ENCODE results near the gene ADIPOR2. TPM values are rescaled to one million over a fixed set of nuclear protein-coding genes. Genes with fewer than 3 reads are reported as not detected.
A peak's percentile ranks its signal among the peaks of the same experiment; 100 is the strongest.

ADIPOR2 gene
- total and polyA plus RNA-seq, 4 donors = 26.6 to 68.3 (median 41.7) TPM

DNA sequence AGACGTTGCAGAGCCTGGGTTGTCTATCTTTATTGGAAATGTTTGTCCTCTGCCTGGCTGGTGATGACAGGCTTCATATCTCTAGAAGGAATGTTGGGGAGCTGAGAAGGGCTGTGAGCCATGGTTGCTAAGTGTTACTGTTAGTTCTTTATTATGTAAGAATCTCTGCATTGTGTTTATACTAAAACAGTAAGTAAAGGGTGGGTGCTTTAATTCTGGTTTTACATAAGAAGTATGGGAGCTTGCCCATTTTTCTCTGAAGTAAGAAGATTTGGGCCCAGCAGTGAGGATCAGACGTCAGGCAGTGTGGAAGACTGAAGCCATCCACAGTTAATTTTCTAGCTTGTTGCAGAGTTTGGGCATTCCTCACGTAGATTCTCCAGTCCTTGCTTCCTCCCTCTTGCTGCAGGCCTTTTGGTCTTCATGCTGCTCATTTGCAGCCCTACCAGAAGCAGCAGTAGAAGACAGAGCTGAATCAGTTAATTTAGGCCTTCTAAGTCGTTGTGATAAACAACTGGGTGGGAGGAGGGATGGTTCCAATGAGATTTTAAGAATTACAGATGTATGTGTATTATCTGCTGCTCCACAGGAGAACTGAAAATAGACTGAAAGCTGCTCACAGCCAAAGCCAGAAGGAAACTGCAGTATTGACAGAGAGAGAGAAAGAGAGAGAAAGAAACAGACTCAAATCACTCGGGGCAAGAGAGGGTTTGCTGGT is 40.5 kb upstream of the ADIPOR2 start (continued):
- TF ChIP-seq CTCF (IDR thresholded peaks at IDR 0.05; ENCODE audit: low read depth, low read length, missing input control) = no peak

GRCh38 chr12:1650978-1651361 is 39.9 kb upstream of the ADIPOR2 start:
- no peak overlapping the region for H3K4me3 ChIP-seq (ENCODE audit: low read depth in 1 of 3, low read length in 3 of 3)
- peak overlapping the region in 1 of 2 donors; percentile 11 for H3K27ac ChIP-seq (ENCODE audit: low read depth in 1 of 2, low read length in 2 of 2)
- H3K36me3 ChIP-seq (ENCODE audit: control insufficient read depth in 4 of 4, insufficient read depth in 3 of 4, low read depth in 1 of 4, low read length in 3 of 4) = peaks cover 0 to 4% (median 0%) of the 10 kb centered on the region in 4 donors
- DNase-seq (ENCODE audit: low spot score) = no peak
- H3K9ac ChIP-seq (ENCODE audit: low read depth in 1 of 2, low read length in 2 of 2) = no peak overlapping the region
- peaks cover 0 to 16% (median 15%) of the 10 kb centered on the region in 4 donors for H3K4me1 ChIP-seq (ENCODE audit: control insufficient read depth in 4 of 4, insufficient read depth in 4 of 4, low read length in 3 of 4)
- H3K9me3 ChIP-seq (ENCODE audit: control insufficient read depth in 4 of 4, low read length in 3 of 4) = no peaks in the 10 kb centered on the region
- 34% methylated on average over 6 of the region's 6 CpGs for WGBS
- TF ChIP-seq FOXA1 (IDR thresholded peaks at IDR 0.05) = no peak
- TF ChIP-seq RAD21 (IDR thresholded peaks at IDR 0.05) = no peak
- no peak for TF ChIP-seq YY1 (IDR thresholded peaks at IDR 0.05)
- TF ChIP-seq ZBTB33 (IDR thresholded peaks at IDR 0.05) = no peak
- no peaks in the 10 kb centered on the region for H3K27me3 ChIP-seq (ENCODE audit: control insufficient read depth in 4 of 4, insufficient read depth in 4 of 4, low read length in 3 of 4)

GRCh38 chr12:1651946-1652345 is 38.9 kb upstream of the ADIPOR2 start:
- H3K4me3 ChIP-seq (ENCODE audit: low read depth in 1 of 3, low read length in 3 of 3) = no peak overlapping the region
- H3K27ac ChIP-seq (ENCODE audit: low read depth in 1 of 2, low read length in 2 of 2) = no peak overlapping the region
- no peaks in the 10 kb centered on the region for H3K9me3 ChIP-seq (ENCODE audit: control insufficient read depth in 4 of 4, low read length in 3 of 4)
- peaks cover 0 to 16% (median 15%) of the 10 kb centered on the region in 4 donors for H3K4me1 ChIP-seq (ENCODE audit: control insufficient read depth in 4 of 4, insufficient read depth in 4 of 4, low read length in 3 of 4)
- H3K36me3 ChIP-seq (ENCODE audit: control insufficient read depth in 4 of 4, insufficient read depth in 3 of 4, low read depth in 1 of 4, low read length in 3 of 4) = peaks cover 0 to under 1% (median 0%) of the 10 kb centered on the region in 4 donors
- DNase-seq (ENCODE audit: low spot score) = no peak
- no peak for TF ChIP-seq HNF4A (conservative IDR thresholded peaks at IDR 0.05)
- TF ChIP-seq ATF3 (IDR thresholded peaks at IDR 0.05) = no peak
- no peak for TF ChIP-seq RXRA (IDR thresholded peaks at IDR 0.05)
- TF ChIP-seq TAF1 (conservative IDR thresholded peaks at IDR 0.05) = no peak
- no peak for TF ChIP-seq ZBTB33 (IDR thresholded peaks at IDR 0.05)
- no peak for TF ChIP-seq REST (IDR thresholded peaks at IDR 0.05)
- no peak for TF ChIP-seq FOXA2 (IDR thresholded peaks at IDR 0.05)
- TF ChIP-seq RAD21 (IDR thresholded peaks at IDR 0.05) = no peak
- no peak for TF ChIP-seq SP1 (IDR thresholded peaks at IDR 0.05)
- TF ChIP-seq CTCF (IDR thresholded peaks at IDR 0.05; ENCODE audit: low read depth, low read length, missing input control) = no peak
- TF ChIP-seq EGR1 (IDR thresholded peaks at IDR 0.05; ENCODE audit: low read depth in 2 of 2) = no peak
- TF ChIP-seq HNF4G (IDR thresholded peaks at IDR 0.05) = no peak
- TF ChIP-seq YY1 (IDR thresholded peaks at IDR 0.05) = no peak
- no peak for TF ChIP-seq NR2F2 (IDR thresholded peaks at IDR 0.05)
- TF ChIP-seq GABPA (IDR thresholded peaks at IDR 0.05 in 1 of 2, conservative IDR thresholded peaks at IDR 0.05 in 1 of 2) = no peak
- TF ChIP-seq, protein P1, sequence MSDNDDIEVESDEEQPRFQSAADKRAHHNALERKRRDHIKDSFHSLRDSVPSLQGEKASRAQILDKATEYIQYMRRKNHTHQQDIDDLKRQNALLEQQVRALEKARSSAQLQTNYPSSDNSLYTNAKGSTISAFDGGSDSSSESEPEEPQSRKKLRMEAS (IDR thresholded peaks at IDR 0.05) = no peak
- TF ChIP-seq FOXA1 (IDR thresholded peaks at IDR 0.05) = no peak
- no peak overlapping the region for H3K9ac ChIP-seq (ENCODE audit: low read depth in 1 of 2, low read length in 2 of 2)
- H3K27me3 ChIP-seq (ENCODE audit: control insufficient read depth in 4 of 4, insufficient read depth in 4 of 4, low read length in 3 of 4) = no peaks in the 10 kb centered on the region
